GM23338 (cell line): ENCODE data around the gene SLC30A7. TPM values are rescaled to one million over a fixed set of nuclear protein-coding genes. Genes with fewer than 3 reads are reported as not detected.

Experiments used
- ATAC-seq: fragments of 200-7000 bp; cut with Tn5 transposase; 3 replicates; pipeline ENCODE4 v1.9.1; 2020
- DNase-seq: peaks from one replicate; pipeline ENCODE4 v3.0.0-alpha.2; 2015; ENCODE audit warnings: low spot score
- H2AFZ ChIP-seq: fragments of 200-600 bp; sonication (generic); 2 replicates; pipeline ENCODE4 v1.8.0; 2016; ENCODE audit warnings: antibody characterized with exemption, mild to moderate bottlenecking, moderate library complexity
- H3F3A ChIP-seq: fragments of 200-600 bp; sonication (generic); replicated peaks from 2 replicates; pipeline ENCODE4 v1.8.0; 2017; ENCODE audit warnings: antibody characterized with exemption, mixed run types, low read depth
- H3K27ac ChIP-seq: fragments of 200-600 bp; sonication (generic); 2 replicates; pipeline ENCODE4 v1.6.1; 2016; ENCODE audit warnings: low read depth
- H3K27me3 ChIP-seq: fragments of 200-600 bp; sonication (generic); 2 replicates; pipeline ENCODE4 v1.8.0; 2016; ENCODE audit warnings: mild to moderate bottlenecking, mixed run types, moderate library complexity; ENCODE audit not compliant: insufficient read depth
- H3K36me3 ChIP-seq: fragments of 200-600 bp; sonication (generic); 2 replicates; pipeline ENCODE4 v1.8.0; 2016; ENCODE audit warnings: mild to moderate bottlenecking; ENCODE audit not compliant: insufficient read depth
- H3K4me1 ChIP-seq: fragments of 200-600 bp; sonication (generic); 2 replicates; pipeline ENCODE4 v1.8.0; 2016; ENCODE audit warnings: mild to moderate bottlenecking, moderate library complexity; ENCODE audit not compliant: insufficient read depth
- H3K4me2 ChIP-seq: fragments of 200-600 bp; sonication (generic); 2 replicates; pipeline ENCODE4 v1.7.1; 2017; ENCODE audit warnings: mixed run types
- H3K4me3 ChIP-seq: fragments of 200-600 bp; sonication (generic); 2 replicates; pipeline ENCODE4 v1.6.1; 2016; ENCODE audit warnings: mixed run types
- H3K79me2 ChIP-seq: fragments of 200-600 bp; sonication (generic); replicated peaks from 2 replicates; pipeline ENCODE4 v1.8.0; 2017; ENCODE audit warnings: mild to moderate bottlenecking; ENCODE audit not compliant: insufficient read depth
- H3K9me2 ChIP-seq: fragments of 200-600 bp; sonication (generic); 2 replicates; pipeline ENCODE4 v1.8.0; 2017; ENCODE audit not compliant: insufficient read depth
- H4K20me1 ChIP-seq: fragments of 200-600 bp; sonication (generic); replicated peaks from 2 replicates; pipeline ENCODE4 v1.8.0; 2017; ENCODE audit warnings: mild to moderate bottlenecking; ENCODE audit not compliant: insufficient read depth
- H3K27ac Mint-ChIP-seq: 2 replicates; pipeline ENCODE4 v1.8.0; 2020; ENCODE audit warnings: inconsistent platforms, mild to moderate bottlenecking, moderate library complexity, mixed read lengths
- H3K27me3 Mint-ChIP-seq: 3 replicates; pipeline ENCODE4 v1.8.0; 2022; ENCODE audit warnings: low read depth, mild to moderate bottlenecking, moderate library complexity, mixed read lengths, inconsistent platforms; ENCODE audit not compliant: insufficient read depth, poor library complexity
- H3K36me3 Mint-ChIP-seq: 3 replicates; pipeline ENCODE4 v1.8.0; 2021; ENCODE audit warnings: low read depth, mild to moderate bottlenecking, inconsistent platforms, moderate library complexity, mixed read lengths
- H3K4me1 Mint-ChIP-seq: 3 replicates; pipeline ENCODE4 v1.8.0; 2020; ENCODE audit warnings: mild to moderate bottlenecking, inconsistent platforms, mixed read lengths
- H3K4me3 Mint-ChIP-seq: 3 replicates; pipeline ENCODE4 v1.8.0; 2021; ENCODE audit warnings: moderate library complexity, mild to moderate bottlenecking, inconsistent platforms, mixed read lengths
- H3K9me3 Mint-ChIP-seq: 3 replicates; pipeline ENCODE4 v1.8.0; 2020; ENCODE audit warnings: moderate library complexity, mild to moderate bottlenecking, inconsistent platforms, mixed read lengths
- CREB1 ChIP-seq: fragments of 250-450 bp; sonication (Bioruptor Pico); IDR thresholded peaks from 2 replicates; pipeline ENCODE4 v1.5.0; 2020; ENCODE audit warnings: low read depth, mild to moderate bottlenecking, moderate library complexity
- EZH2 ChIP-seq: fragments of 200-600 bp; sonication (generic); IDR thresholded peaks from one replicate; pipeline ENCODE4 v1.8.0; 2017; ENCODE audit warnings: antibody characterized with exemption, mild to moderate bottlenecking, low read depth; ENCODE audit not compliant: unreplicated experiment
- NANOG ChIP-seq: IDR thresholded peaks from 2 replicates; pipeline ENCODE4 v1.6.1; 2016; ENCODE audit warnings: antibody characterized with exemption, borderline replicate concordance
- POLR2AphosphoS5 ChIP-seq: IDR thresholded peaks from 2 replicates; pipeline ENCODE4 v1.6.1; 2016; ENCODE audit warnings: antibody characterized with exemption, low read depth
- STAT1 ChIP-seq: IDR thresholded peaks from one replicate; pipeline ENCODE4 v1.6.1; 2016; ENCODE audit warnings: antibody characterized with exemption; ENCODE audit not compliant: unreplicated experiment
- ZNF114 ChIP-seq: fragments of 250-450 bp; sonication (Bioruptor Pico); IDR thresholded peaks from 2 replicates; pipeline ENCODE4 v1.5.0; 2020; ENCODE audit warnings: mild to moderate bottlenecking, moderate library complexity
- polyA plus RNA-seq: library from polyadenylated mRNA; unstranded; fragments of >200 nt; fragmentation: Nextera tagmentation; extraction: Ambion mirVana; gene quantifications from 2 replicates; pipeline ENCODE4 v1.2.1, GENCODE V29; 2016
- total RNA-seq: library from RNA; depleted of rRNA; stranded (reverse); fragments of >200 nt; shearing (Covaris generic); gene quantifications from 2 replicates; pipeline ENCODE4 v1.2.3, GENCODE V29; 2014
- TF ChIP-seq, protein P1 (sequence below): fragments of 250-450 bp; sonication (Bioruptor Pico); IDR thresholded peaks from 2 replicates; pipeline ENCODE4 v1.5.0; 2020; ENCODE audit warnings: mild to moderate bottlenecking, moderate library complexity
- TF ChIP-seq, protein P2 (sequence below), 2 experiments: fragments of 200-600 bp in 1 of 2; sonication (generic) in 1 of 2; conservative IDR thresholded peaks; 2 replicates each; pipeline versions ENCODE4 v1.5.1 to v1.6.1; 2016 to 2017; ENCODE audit warnings: antibody characterized with exemption in 2 of 2, low read depth in 2 of 2, mild to moderate bottlenecking in 2 of 2, moderate library complexity in 1 of 2

Gene SLC30A7
- total and polyA plus RNA-seq, 2 experiments from 2014 or later: 9.8 to 25.1 TPM

- TF ChIP-seq, protein P1, sequence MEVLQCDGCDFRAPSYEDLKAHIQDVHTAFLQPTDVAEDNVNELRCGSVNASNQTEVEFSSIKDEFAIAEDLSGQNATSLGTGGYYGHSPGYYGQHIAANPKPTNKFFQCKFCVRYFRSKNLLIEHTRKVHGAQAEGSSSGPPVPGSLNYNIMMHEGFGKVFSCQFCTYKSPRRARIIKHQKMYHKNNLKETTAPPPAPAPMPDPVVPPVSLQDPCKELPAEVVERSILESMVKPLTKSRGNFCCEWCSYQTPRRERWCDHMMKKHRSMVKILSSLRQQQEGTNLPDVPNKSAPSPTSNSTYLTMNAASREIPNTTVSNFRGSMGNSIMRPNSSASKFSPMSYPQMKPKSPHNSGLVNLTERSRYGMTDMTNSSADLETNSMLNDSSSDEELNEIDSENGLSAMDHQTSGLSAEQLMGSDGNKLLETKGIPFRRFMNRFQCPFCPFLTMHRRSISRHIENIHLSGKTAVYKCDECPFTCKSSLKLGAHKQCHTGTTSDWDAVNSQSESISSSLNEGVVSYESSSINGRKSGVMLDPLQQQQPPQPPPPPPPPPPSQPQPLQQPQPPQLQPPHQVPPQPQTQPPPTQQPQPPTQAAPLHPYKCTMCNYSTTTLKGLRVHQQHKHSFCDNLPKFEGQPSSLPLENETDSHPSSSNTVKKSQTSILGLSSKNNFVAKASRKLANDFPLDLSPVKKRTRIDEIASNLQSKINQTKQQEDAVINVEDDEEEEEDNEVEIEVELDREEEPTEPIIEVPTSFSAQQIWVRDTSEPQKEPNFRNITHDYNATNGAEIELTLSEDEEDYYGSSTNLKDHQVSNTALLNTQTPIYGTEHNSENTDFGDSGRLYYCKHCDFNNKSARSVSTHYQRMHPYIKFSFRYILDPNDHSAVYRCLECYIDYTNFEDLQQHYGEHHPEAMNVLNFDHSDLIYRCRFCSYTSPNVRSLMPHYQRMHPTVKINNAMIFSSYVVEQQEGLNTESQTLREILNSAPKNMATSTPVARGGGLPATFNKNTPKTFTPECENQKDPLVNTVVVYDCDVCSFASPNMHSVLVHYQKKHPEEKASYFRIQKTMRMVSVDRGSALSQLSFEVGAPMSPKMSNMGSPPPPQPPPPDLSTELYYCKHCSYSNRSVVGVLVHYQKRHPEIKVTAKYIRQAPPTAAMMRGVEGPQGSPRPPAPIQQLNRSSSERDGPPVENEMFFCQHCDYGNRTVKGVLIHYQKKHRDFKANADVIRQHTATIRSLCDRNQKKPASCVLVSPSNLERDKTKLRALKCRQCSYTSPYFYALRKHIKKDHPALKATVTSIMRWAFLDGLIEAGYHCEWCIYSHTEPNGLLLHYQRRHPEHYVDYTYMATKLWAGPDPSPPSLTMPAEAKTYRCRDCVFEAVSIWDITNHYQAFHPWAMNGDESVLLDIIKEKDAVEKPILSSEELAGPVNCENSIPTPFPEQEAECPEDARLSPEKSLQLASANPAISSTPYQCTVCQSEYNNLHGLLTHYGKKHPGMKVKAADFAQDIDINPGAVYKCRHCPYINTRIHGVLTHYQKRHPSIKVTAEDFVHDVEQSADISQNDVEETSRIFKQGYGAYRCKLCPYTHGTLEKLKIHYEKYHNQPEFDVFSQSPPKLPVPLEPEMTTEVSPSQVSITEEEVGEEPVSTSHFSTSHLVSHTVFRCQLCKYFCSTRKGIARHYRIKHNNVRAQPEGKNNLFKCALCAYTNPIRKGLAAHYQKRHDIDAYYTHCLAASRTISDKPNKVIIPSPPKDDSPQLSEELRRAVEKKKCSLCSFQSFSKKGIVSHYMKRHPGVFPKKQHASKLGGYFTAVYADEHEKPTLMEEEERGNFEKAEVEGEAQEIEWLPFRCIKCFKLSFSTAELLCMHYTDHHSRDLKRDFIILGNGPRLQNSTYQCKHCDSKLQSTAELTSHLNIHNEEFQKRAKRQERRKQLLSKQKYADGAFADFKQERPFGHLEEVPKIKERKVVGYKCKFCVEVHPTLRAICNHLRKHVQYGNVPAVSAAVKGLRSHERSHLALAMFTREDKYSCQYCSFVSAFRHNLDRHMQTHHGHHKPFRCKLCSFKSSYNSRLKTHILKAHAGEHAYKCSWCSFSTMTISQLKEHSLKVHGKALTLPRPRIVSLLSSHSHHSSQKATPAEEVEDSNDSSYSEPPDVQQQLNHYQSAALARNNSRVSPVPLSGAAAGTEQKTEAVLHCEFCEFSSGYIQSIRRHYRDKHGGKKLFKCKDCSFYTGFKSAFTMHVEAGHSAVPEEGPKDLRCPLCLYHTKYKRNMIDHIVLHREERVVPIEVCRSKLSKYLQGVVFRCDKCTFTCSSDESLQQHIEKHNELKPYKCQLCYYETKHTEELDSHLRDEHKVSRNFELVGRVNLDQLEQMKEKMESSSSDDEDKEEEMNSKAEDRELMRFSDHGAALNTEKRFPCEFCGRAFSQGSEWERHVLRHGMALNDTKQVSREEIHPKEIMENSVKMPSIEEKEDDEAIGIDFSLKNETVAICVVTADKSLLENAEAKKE (CRISPR knock-in tag): no peak
- TF ChIP-seq, protein P2, sequence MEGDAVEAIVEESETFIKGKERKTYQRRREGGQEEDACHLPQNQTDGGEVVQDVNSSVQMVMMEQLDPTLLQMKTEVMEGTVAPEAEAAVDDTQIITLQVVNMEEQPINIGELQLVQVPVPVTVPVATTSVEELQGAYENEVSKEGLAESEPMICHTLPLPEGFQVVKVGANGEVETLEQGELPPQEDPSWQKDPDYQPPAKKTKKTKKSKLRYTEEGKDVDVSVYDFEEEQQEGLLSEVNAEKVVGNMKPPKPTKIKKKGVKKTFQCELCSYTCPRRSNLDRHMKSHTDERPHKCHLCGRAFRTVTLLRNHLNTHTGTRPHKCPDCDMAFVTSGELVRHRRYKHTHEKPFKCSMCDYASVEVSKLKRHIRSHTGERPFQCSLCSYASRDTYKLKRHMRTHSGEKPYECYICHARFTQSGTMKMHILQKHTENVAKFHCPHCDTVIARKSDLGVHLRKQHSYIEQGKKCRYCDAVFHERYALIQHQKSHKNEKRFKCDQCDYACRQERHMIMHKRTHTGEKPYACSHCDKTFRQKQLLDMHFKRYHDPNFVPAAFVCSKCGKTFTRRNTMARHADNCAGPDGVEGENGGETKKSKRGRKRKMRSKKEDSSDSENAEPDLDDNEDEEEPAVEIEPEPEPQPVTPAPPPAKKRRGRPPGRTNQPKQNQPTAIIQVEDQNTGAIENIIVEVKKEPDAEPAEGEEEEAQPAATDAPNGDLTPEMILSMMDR (conservative IDR thresholded peaks at IDR 0.05; ENCODE audit: low read depth in 2 of 2): no peak
- TF ChIP-seq EZH2 (no peak), POLR2AphosphoS5 (no peak), CREB1 (CRISPR knock-in tag) (no peak)
Measured at GRCh38 chr1:100941580-100942216, 45.8 kb downstream of the SLC30A7 start (continued).

GRCh38 chr1:100942304-100943046 lies 46.6 kb downstream of the SLC30A7 start:
- Histone ChIP-seq H3K27me3 (no peaks in the 10 kb centered on the region), H3K79me2 (peaks cover 31% of the 10 kb centered on the region), H3K27ac (no peak overlapping the region; the same call in 1 of the 2 replicates), H3K4me3 (no peak overlapping the region), H3K36me3 (no peaks in the 10 kb centered on the region), H3K4me2 (no peak overlapping the region), H3K4me1 (no peaks in the 10 kb centered on the region), H4K20me1 (0 out of 2 replicates have a peak, but pooled peaks cover 3% of the 10 kb centered on the region), H3K9me2 (no peaks in the 10 kb centered on the region), H2AFZ (no peak overlapping the region), H3F3A (no peaks in the 10 kb centered on the region)
- H3K4me1 Mint-ChIP-seq: no peaks in the 10 kb centered on the region
- H3K27me3 Mint-ChIP-seq: no peaks in the 10 kb centered on the region
- no peak overlapping the region for H3K27ac Mint-ChIP-seq
- H3K9me3 Mint-ChIP-seq: peaks cover 5% of the 10 kb centered on the region; the same call in 1 of the 3 replicates
- H3K4me3 Mint-ChIP-seq: no peak overlapping the region
- DNase-seq (no peak), ATAC-seq (no peak)
- peaks cover 59% of the 10 kb centered on the region for H3K36me3 Mint-ChIP-seq
- TF ChIP-seq CREB1 (CRISPR knock-in tag): no peak
- TF ChIP-seq NANOG: no peak
- TF ChIP-seq POLR2AphosphoS5: no peak
- no peak for TF ChIP-seq EZH2
- TF ChIP-seq STAT1: no peak
- no peak for TF ChIP-seq ZNF114 (CRISPR knock-in tag)
